HEK293 (cell line): ENCODE data around the gene SMARCA2.

Source experiments
- CTCF ChIA-PET: fragments of 350-600 bp; formaldehyde crosslinking; extraction: SDS; loops from one replicate; lab custom pipeline; 2021; ENCODE audit warnings: antibody characterized with exemption; lab: Yijun Ruan, JAX
- POLR2A ChIA-PET: fragments of 300-600 bp; formaldehyde crosslinking; extraction: SDS; loops from one replicate; lab custom pipeline; 2020; ENCODE audit warnings: antibody characterized with exemption, inconsistent platforms; lab: Yijun Ruan, JAX
- H3K27ac ChIP-seq: fragments of 200-500 bp; sonication (Bioruptor generic); 2 replicates; pipeline ENCODE4 v1.5.1; 2014; ENCODE audit warnings: low read depth, low read length, control low read depth, inconsistent platforms; ENCODE audit errors: extremely low read depth
- H3K36me3 ChIP-seq, 2 experiments: fragments of 200-500 bp in 1 of 2; sonication (Bioruptor generic) in 1 of 2; 1 replicate in 1 of 2; 2 replicates in 1 of 2; pipeline ENCODE4 v1.5.1; 2014 to 2017; ENCODE audit warnings: inconsistent platforms in 2 of 2, low read length in 2 of 2; ENCODE audit not compliant: control insufficient read depth in 2 of 2, insufficient read depth in 1 of 2
- H3K4me1 ChIP-seq: fragments of 200-500 bp; sonication (Bioruptor generic); 2 replicates; pipeline ENCODE4 v1.5.1; 2014; ENCODE audit warnings: mild to moderate bottlenecking, low read length, inconsistent platforms; ENCODE audit not compliant: control insufficient read depth, insufficient read depth
- H3K4me3 ChIP-seq: 2 replicates; pipeline ENCODE4 v1.5.1; 2011; ENCODE audit warnings: low read depth, mild to moderate bottlenecking, control low read depth, low read length, moderate library complexity
- H3K9me3 ChIP-seq: fragments of 200-500 bp; sonication (Bioruptor generic); 2 replicates; pipeline ENCODE4 v1.5.1; 2014; ENCODE audit warnings: low read depth, low read length, inconsistent platforms; ENCODE audit not compliant: control insufficient read depth, insufficient read depth
- GLI4 ChIP-seq: fragments of 450-650 bp; formaldehyde crosslinking; IDR thresholded peaks from 2 replicates; pipeline ENCODE4 v1.5.1; 2016; ENCODE audit warnings: missing biosample characterization, missing genetic modification characterization
- SCRT1 ChIP-seq: fragments of 450-650 bp; formaldehyde crosslinking; IDR thresholded peaks from 2 replicates; pipeline ENCODE4 v1.5.1; 2016; ENCODE audit warnings: missing biosample characterization, missing genetic modification characterization, borderline replicate concordance
- SCRT2 ChIP-seq: fragments of 450-650 bp; formaldehyde crosslinking; IDR thresholded peaks from 2 replicates; pipeline ENCODE4 v1.5.1; 2016; ENCODE audit warnings: missing biosample characterization, missing genetic modification characterization
- ZBTB21 ChIP-seq: fragments of 450-650 bp; formaldehyde crosslinking; IDR thresholded peaks from 2 replicates; pipeline ENCODE4 v1.5.1; 2017; ENCODE audit warnings: missing biosample characterization, missing genetic modification characterization
- ZBTB8A ChIP-seq: fragments of 450-650 bp; formaldehyde crosslinking; IDR thresholded peaks from 2 replicates; pipeline ENCODE4 v1.5.1; 2016; ENCODE audit warnings: missing biosample characterization, missing genetic modification characterization
- ZNF132 ChIP-seq: fragments of 450-650 bp; formaldehyde crosslinking; IDR thresholded peaks from 2 replicates; pipeline ENCODE4 v1.5.1; 2017; ENCODE audit warnings: missing biosample characterization, missing genetic modification characterization, borderline replicate concordance
- ZNF155 ChIP-seq: fragments of 450-650 bp; formaldehyde crosslinking; IDR thresholded peaks from 2 replicates; pipeline ENCODE4 v1.5.1; 2016; ENCODE audit warnings: missing biosample characterization, missing genetic modification characterization
- ZNF184 ChIP-seq: fragments of 450-650 bp; IDR thresholded peaks from 2 replicates; pipeline ENCODE4 v1.5.1; 2018; ENCODE audit warnings: missing biosample characterization, mild to moderate bottlenecking, missing genetic modification characterization
- ZNF2 ChIP-seq: fragments of 450-650 bp; formaldehyde crosslinking; IDR thresholded peaks from 2 replicates; pipeline ENCODE4 v1.5.1; 2016; ENCODE audit warnings: missing biosample characterization, missing genetic modification characterization
- ZNF248 ChIP-seq: fragments of 450-650 bp; formaldehyde crosslinking; IDR thresholded peaks from 2 replicates; pipeline ENCODE4 v1.5.1; 2017; ENCODE audit warnings: missing biosample characterization, missing genetic modification characterization
- ZNF266 ChIP-seq: fragments of 450-650 bp; formaldehyde crosslinking; IDR thresholded peaks from 2 replicates; pipeline ENCODE4 v1.5.1; 2016; ENCODE audit warnings: missing biosample characterization, missing genetic modification characterization, low read depth
- ZNF423 ChIP-seq: fragments of 450-650 bp; formaldehyde crosslinking; IDR thresholded peaks from 2 replicates; pipeline ENCODE4 v1.5.1; 2016; ENCODE audit warnings: missing biosample characterization, missing genetic modification characterization
- ZNF501 ChIP-seq: fragments of 450-650 bp; formaldehyde crosslinking; IDR thresholded peaks from 2 replicates; pipeline ENCODE4 v1.5.1; 2016; ENCODE audit warnings: missing biosample characterization, missing genetic modification characterization
- ZNF529 ChIP-seq: fragments of 450-650 bp; formaldehyde crosslinking; IDR thresholded peaks from 2 replicates; pipeline ENCODE4 v1.5.1; 2017; ENCODE audit warnings: missing genetic modification characterization, missing biosample characterization; ENCODE audit not compliant: insufficient replicate concordance
- ZNF561 ChIP-seq: fragments of 450-650 bp; IDR thresholded peaks from 2 replicates; pipeline ENCODE4 v1.5.1; 2018; ENCODE audit warnings: missing biosample characterization, missing genetic modification characterization, borderline replicate concordance
- ZNF585B ChIP-seq: fragments of 450-650 bp; formaldehyde crosslinking; IDR thresholded peaks from 2 replicates; pipeline ENCODE4 v1.5.1; 2016; ENCODE audit warnings: missing biosample characterization, missing genetic modification characterization
- ZNF624 ChIP-seq: fragments of 450-650 bp; formaldehyde crosslinking; IDR thresholded peaks from 2 replicates; pipeline ENCODE4 v1.5.1; 2017; ENCODE audit warnings: missing biosample characterization, missing genetic modification characterization
- ZNF707 ChIP-seq: fragments of 450-650 bp; formaldehyde crosslinking; IDR thresholded peaks from 2 replicates; pipeline ENCODE4 v1.5.1; 2016; ENCODE audit warnings: missing biosample characterization, missing genetic modification characterization
- TF ChIP-seq, protein P1 (sequence below): fragments of 450-650 bp; formaldehyde crosslinking; IDR thresholded peaks from 2 replicates; pipeline ENCODE4 v1.5.1; 2016; ENCODE audit warnings: missing biosample characterization, missing genetic modification characterization
- TF ChIP-seq, protein P2 (sequence below): fragments of 450-650 bp; formaldehyde crosslinking; IDR thresholded peaks from 2 replicates; pipeline ENCODE4 v1.5.1; 2016; ENCODE audit warnings: missing biosample characterization, missing genetic modification characterization
- TF ChIP-seq, protein P3 (sequence below): fragments of 450-650 bp; formaldehyde crosslinking; IDR thresholded peaks from 2 replicates; pipeline ENCODE4 v1.5.1; 2016; ENCODE audit warnings: missing biosample characterization, missing genetic modification characterization
- TF ChIP-seq, protein P4 (sequence below): fragments of 450-650 bp; formaldehyde crosslinking; IDR thresholded peaks from 2 replicates; pipeline ENCODE4 v1.5.1; 2016; ENCODE audit warnings: missing biosample characterization, missing genetic modification characterization

Gene SMARCA2

DNA sequence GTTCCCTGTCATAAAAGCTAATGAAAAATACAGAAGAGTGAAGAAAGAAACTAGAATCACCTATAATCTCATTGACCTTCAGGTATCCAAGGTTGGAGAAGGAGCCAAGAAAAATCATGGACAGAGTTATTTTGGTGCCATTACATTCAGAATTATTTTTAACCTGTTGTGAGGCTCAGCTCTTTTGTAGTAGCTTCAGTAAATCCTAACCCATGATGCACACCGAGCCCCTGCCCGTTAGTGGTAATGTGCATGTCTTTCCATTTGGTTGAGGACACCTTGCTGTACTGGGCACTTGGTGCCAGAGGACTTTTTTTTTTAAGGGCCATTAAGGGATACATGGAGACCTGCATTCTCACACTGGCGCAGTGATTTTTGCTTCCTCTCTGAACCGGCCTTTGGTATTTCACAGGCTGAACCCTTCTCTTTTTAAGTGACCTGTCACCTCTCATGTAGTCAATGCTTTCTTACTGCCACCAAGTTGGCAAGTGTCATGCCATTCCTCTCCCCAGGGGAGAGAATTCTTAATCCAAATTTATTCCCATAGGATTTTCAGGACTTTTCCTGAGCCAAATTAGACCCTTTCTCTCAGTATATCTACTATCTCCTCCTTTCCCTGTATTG lies 125.6 kb downstream of the SMARCA2 start (continued):
- no peak for TF ChIP-seq ZBTB8A (tag by site-specific recombination)
- TF ChIP-seq ZNF624 = no peak
- TF ChIP-seq ZNF248 = no peak
- TF ChIP-seq GLI4 (tag by site-specific recombination) = no peak

DNA sequence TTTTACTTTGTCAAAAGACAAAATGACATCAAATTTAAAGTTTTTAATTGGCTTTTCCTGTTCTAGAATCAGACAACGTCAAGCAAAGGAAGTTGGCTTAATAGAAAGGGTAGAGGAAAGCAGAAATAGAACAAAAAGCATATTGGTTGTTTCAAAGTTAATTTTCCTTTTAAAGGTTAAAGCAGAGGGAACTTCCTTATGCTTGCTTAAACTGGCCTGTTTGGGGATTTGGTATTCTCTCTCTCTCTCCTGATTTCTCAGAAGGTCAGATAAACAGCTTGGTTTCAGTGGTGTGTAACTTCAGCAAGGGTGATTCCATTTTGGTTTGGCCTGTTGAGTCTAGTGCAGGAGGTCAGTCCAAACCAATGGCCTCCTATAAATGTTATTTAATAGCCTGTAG lies 127.1 kb downstream of the SMARCA2 start:
- no peak overlapping the region for H3K4me3 ChIP-seq
- no peaks in the 10 kb centered on the region for H3K4me1 ChIP-seq
- POLR2A ChIA-PET = no interaction called here
- H3K36me3 ChIP-seq = no peaks in the 10 kb centered on the region
- no peaks in the 10 kb centered on the region for H3K9me3 ChIP-seq
- TF ChIP-seq ZNF423 (tag by site-specific recombination) (no peak), ZNF184 (tag by site-specific recombination) (no peak), ZNF132 (tag by site-specific recombination) (no peak), ZNF501 (tag by site-specific recombination) (no peak), ZNF561 (no peak)
- TF ChIP-seq, protein P1, sequence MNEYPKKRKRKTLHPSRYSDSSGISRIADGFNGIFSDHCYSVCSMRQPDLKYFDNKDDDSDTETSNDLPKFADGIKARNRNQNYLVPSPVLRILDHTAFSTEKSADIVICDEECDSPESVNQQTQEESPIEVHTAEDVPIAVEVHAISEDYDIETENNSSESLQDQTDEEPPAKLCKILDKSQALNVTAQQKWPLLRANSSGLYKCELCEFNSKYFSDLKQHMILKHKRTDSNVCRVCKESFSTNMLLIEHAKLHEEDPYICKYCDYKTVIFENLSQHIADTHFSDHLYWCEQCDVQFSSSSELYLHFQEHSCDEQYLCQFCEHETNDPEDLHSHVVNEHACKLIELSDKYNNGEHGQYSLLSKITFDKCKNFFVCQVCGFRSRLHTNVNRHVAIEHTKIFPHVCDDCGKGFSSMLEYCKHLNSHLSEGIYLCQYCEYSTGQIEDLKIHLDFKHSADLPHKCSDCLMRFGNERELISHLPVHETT (tag by site-specific recombination) = no peak
- TF ChIP-seq, protein P2, sequence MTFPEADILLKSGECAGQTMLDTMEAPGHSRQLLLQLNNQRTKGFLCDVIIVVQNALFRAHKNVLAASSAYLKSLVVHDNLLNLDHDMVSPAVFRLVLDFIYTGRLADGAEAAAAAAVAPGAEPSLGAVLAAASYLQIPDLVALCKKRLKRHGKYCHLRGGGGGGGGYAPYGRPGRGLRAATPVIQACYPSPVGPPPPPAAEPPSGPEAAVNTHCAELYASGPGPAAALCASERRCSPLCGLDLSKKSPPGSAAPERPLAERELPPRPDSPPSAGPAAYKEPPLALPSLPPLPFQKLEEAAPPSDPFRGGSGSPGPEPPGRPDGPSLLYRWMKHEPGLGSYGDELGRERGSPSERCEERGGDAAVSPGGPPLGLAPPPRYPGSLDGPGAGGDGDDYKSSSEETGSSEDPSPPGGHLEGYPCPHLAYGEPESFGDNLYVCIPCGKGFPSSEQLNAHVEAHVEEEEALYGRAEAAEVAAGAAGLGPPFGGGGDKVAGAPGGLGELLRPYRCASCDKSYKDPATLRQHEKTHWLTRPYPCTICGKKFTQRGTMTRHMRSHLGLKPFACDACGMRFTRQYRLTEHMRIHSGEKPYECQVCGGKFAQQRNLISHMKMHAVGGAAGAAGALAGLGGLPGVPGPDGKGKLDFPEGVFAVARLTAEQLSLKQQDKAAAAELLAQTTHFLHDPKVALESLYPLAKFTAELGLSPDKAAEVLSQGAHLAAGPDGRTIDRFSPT = no peak
- CTCF ChIA-PET = interaction anchor here (0.6 kb wide), 2 partner anchors 343 to 1099 kb away, joined by 3 to 4 read pairs; no protein-coding TSS in a partner anchor
- no peak overlapping the region for H3K27ac ChIP-seq

DNA sequence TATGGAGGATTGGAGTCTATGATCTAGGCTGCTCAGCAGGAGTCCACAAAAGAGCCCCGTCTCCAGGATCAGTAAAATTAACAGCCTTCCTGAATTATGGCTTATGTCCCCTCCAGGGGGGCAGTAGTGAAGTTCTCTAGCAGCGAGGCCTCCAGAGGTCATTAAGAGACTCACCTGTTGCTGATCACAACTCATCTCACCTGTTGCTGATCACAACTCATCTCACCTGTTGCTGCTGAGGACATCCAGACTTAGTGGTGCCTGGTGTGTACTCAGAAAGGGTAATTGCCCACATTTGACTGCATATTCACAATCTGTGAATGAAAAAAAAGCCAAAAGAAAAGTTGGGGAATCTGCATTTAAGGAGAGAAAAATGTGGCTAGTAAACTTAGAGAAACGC lies 129.5 kb downstream of the SMARCA2 start:
- Histone ChIP-seq H3K4me3 (no peak overlapping the region), H3K36me3 (no peaks in the 10 kb centered on the region), H3K4me1 (no peaks in the 10 kb centered on the region), H3K27ac (no peak overlapping the region), H3K9me3 (no peaks in the 10 kb centered on the region)
- POLR2A ChIA-PET = no interaction called here
- CTCF ChIA-PET = no interaction called here
- TF ChIP-seq, protein P3, sequence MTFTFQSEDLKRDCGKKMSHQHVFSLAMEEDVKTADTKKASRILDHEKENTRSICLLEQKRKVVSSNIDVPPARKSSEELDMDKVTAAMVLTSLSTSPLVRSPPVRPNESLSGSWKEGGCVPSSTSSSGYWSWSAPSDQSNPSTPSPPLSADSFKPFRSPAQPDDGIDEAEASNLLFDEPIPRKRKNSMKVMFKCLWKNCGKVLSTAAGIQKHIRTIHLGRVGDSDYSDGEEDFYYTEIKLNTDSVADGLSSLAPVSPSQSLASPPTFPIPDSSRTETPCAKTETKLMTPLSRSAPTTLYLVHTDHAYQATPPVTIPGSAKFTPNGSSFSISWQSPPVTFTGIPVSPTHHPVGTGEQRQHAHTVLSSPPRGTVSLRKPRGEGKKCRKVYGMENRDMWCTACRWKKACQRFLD (tag by site-specific recombination) = no peak
- TF ChIP-seq, protein P2 = no peak
- no peak for TF ChIP-seq ZNF707 (tag by site-specific recombination)
- TF ChIP-seq ZNF266 = no peak
- no peak for TF ChIP-seq ZNF501 (tag by site-specific recombination)
- TF ChIP-seq ZNF2 (tag by site-specific recombination) = no peak
- peak; percentile 98 for TF ChIP-seq SCRT2 (tag by site-specific recombination)
- TF ChIP-seq ZBTB21 (tag by site-specific recombination) = no peak
- TF ChIP-seq SCRT1 (tag by site-specific recombination) = peak; percentile 98
- no peak for TF ChIP-seq ZNF155 (tag by site-specific recombination)
- TF ChIP-seq ZNF529 = no peak
- TF ChIP-seq, protein P4, sequence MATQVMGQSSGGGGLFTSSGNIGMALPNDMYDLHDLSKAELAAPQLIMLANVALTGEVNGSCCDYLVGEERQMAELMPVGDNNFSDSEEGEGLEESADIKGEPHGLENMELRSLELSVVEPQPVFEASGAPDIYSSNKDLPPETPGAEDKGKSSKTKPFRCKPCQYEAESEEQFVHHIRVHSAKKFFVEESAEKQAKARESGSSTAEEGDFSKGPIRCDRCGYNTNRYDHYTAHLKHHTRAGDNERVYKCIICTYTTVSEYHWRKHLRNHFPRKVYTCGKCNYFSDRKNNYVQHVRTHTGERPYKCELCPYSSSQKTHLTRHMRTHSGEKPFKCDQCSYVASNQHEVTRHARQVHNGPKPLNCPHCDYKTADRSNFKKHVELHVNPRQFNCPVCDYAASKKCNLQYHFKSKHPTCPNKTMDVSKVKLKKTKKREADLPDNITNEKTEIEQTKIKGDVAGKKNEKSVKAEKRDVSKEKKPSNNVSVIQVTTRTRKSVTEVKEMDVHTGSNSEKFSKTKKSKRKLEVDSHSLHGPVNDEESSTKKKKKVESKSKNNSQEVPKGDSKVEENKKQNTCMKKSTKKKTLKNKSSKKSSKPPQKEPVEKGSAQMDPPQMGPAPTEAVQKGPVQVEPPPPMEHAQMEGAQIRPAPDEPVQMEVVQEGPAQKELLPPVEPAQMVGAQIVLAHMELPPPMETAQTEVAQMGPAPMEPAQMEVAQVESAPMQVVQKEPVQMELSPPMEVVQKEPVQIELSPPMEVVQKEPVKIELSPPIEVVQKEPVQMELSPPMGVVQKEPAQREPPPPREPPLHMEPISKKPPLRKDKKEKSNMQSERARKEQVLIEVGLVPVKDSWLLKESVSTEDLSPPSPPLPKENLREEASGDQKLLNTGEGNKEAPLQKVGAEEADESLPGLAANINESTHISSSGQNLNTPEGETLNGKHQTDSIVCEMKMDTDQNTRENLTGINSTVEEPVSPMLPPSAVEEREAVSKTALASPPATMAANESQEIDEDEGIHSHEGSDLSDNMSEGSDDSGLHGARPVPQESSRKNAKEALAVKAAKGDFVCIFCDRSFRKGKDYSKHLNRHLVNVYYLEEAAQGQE (tag by site-specific recombination) = no peak
- TF ChIP-seq ZNF585B = no peak
